Left lung (tissue), 10 donors: Measurements from ENCODE around the gene PTPRZ1. TPM values are rescaled to one million over a fixed set of nuclear protein-coding genes. Genes with fewer than 3 reads are reported as not detected.

ENCODE experiments used
- ATAC-seq: fragments of 200-7000 bp; cut with Tn5 transposase; one replicate; pipeline ENCODE4 v1.9.1; 2020; ENCODE audit warnings: moderate library complexity
- DNase-seq, 4 donors: peaks; one replicate each; pipeline ENCODE4 v3.0.0-alpha.2; 2013 to 2020
- H3K27ac ChIP-seq, 2 donors: fragments of 200-600 bp; sonication (generic) in 1 of 2; one replicate each; pipeline versions ENCODE4 v1.5.0 to v1.8.0; 2020 to 2021
- H3K27me3 ChIP-seq, 2 donors: fragments of 200-600 bp; sonication (generic) in 1 of 2; one replicate each; pipeline versions ENCODE4 v1.5.0 to v1.8.0; 2020 to 2021
- H3K36me3 ChIP-seq, 2 donors: fragments of 200-600 bp; sonication (generic) in 1 of 2; one replicate each; pipeline versions ENCODE4 v1.5.0 to v1.8.0; 2020 to 2021
- H3K4me1 ChIP-seq, 2 donors: fragments of 200-600 bp; one replicate each; pipeline ENCODE4 v1.8.0; 2021
- H3K4me3 ChIP-seq, 2 donors: fragments of 200-600 bp; sonication (generic) in 1 of 2; one replicate each; pipeline versions ENCODE4 v1.5.0 to v1.8.0; 2020 to 2021; ENCODE audit warnings: mild to moderate bottlenecking in 1 of 2
- H3K9me3 ChIP-seq, 2 donors: fragments of 200-600 bp; sonication (generic) in 1 of 2; one replicate each; pipeline versions ENCODE4 v1.5.0 to v1.8.0; 2020 to 2021
- intact Hi-C, 2 donors: fragments of 100-400 bp; cut with DNase I; formaldehyde crosslinking; loops; one replicate each; pipeline versions ENCODE4 v1.11.2 to v1.14.2; 2022
- polyA plus RNA-seq, 6 donors: library from polyadenylated mRNA; unstranded; fragments of 120-200 nt; gene quantifications; one replicate each; pipeline ENCODE4 v1.2.1, GENCODE V29; 2013; ENCODE audit not compliant: insufficient read length in 6 of 6
- total RNA-seq, 2 donors: library from RNA; stranded (reverse); fragmentation: NEBNext Ultra II Directional; extraction: Animal tissue kit (Norgen Biotek cat#: 25700); gene quantifications; one replicate each; pipeline ENCODE4 v1.2.1, GENCODE V29; 2021
- TF ChIP-seq, protein P1 (sequence below), 2 donors: fragments of 200-600 bp; sonication (generic) in 1 of 2; IDR thresholded peaks; one replicate each; pipeline versions ENCODE4 v1.5.0 to v1.8.0; 2021; ENCODE audit warnings: antibody characterized with exemption in 2 of 2
- donor health status: DM: no; HTN: yes; CAD: no.
- donor health status: DM: no; HTN: no; CAD: no.

Gene PTPRZ1
- total and polyA plus RNA-seq, 8 donors: 0.55 to 96.9 (median 68.8) TPM

GRCh38 chr7:122054393-122054792 is 181.4 kb downstream of the PTPRZ1 start:
- TF ChIP-seq, protein P1, sequence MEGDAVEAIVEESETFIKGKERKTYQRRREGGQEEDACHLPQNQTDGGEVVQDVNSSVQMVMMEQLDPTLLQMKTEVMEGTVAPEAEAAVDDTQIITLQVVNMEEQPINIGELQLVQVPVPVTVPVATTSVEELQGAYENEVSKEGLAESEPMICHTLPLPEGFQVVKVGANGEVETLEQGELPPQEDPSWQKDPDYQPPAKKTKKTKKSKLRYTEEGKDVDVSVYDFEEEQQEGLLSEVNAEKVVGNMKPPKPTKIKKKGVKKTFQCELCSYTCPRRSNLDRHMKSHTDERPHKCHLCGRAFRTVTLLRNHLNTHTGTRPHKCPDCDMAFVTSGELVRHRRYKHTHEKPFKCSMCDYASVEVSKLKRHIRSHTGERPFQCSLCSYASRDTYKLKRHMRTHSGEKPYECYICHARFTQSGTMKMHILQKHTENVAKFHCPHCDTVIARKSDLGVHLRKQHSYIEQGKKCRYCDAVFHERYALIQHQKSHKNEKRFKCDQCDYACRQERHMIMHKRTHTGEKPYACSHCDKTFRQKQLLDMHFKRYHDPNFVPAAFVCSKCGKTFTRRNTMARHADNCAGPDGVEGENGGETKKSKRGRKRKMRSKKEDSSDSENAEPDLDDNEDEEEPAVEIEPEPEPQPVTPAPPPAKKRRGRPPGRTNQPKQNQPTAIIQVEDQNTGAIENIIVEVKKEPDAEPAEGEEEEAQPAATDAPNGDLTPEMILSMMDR (IDR thresholded peaks at IDR 0.05): no peak
- no peak overlapping the region for H3K4me3 ChIP-seq
- H3K27ac ChIP-seq: no peak overlapping the region
- H3K4me1 ChIP-seq: no peaks in the 10 kb centered on the region
- H3K27me3 ChIP-seq: no peaks in the 10 kb centered on the region
- DNase-seq (no peak), ATAC-seq (no peak)
- no peaks in the 10 kb centered on the region for H3K9me3 ChIP-seq
- H3K36me3 ChIP-seq: no peaks in the 10 kb centered on the region
- intact Hi-C loops: no loop called here

DNA sequence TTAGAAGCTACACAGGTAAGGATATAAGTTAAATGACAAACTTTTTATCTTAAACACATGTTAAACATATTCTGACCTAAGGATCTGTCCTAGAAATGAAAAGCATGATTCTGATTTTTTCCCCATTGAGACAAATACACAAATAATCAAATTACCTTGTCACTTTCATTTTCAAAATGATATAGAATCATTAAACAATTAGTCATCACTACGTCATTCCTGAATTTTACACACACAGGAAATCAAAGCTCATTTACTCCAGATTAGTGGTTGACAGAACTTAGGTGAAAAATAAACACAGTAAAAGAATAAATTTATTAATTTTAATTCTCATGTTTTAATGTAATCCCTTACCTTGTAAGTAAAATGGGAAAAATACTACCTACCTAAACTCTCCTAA is 182.1 kb downstream of the PTPRZ1 start:
- no peaks in the 10 kb centered on the region for H3K27me3 ChIP-seq
- H3K4me3 ChIP-seq: no peak overlapping the region
- H3K9me3 ChIP-seq: no peaks in the 10 kb centered on the region
- TF ChIP-seq, protein P1 (IDR thresholded peaks at IDR 0.05): no peak
- H3K36me3 ChIP-seq: no peaks in the 10 kb centered on the region
- no peaks in the 10 kb centered on the region for H3K4me1 ChIP-seq
- DNase-seq (no peak), ATAC-seq (no peak)
- intact Hi-C loops: no loop called here
- no peak overlapping the region for H3K27ac ChIP-seq

DNA sequence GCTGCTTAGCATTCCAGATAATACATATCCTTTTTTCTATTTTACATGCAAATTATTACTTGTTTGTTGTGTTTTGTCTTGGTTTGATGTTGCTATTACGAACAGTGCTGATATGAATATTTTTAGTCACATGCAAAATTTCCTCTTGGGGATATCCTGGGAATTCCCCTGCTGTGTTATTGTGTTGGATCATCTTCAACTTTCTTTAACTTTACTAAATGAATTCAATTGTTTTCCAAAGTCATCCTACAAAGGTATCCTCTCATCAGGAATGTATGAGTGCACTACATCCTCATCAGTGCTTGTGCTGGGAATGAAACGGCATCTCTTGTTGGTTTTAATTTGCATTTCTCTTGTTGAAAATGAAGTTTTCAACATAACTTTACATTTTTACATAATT is 184.0 kb downstream of the PTPRZ1 start:
- ATAC-seq: no peak
- H3K4me1 ChIP-seq: no peaks in the 10 kb centered on the region

DNA sequence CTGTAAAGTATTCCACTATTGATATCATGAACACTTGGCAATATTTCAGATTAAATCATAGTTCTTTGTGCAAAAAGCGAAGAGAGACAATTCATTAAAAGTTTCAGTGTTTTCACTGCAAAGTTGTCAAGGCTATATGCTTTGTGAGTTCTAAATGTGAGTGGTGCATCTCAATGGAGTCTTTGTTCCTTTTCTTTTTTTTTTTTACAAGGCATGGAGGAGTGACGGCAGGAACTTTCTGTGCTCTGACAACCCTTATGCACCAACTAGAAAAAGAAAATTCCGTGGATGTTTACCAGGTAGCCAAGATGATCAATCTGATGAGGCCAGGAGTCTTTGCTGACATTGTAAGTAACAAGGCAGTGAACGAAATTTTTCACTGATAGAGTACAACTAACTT is 186.6 kb downstream of the PTPRZ1 start:
- no peak overlapping the region for H3K4me3 ChIP-seq
- no peaks in the 10 kb centered on the region for H3K4me1 ChIP-seq
- H3K27ac ChIP-seq: no peak overlapping the region
- H3K36me3 ChIP-seq: no peaks in the 10 kb centered on the region
- no peaks in the 10 kb centered on the region for H3K9me3 ChIP-seq
- ATAC-seq: no peak
- intact Hi-C loops: no loop called here
- DNase-seq: no peak
- H3K27me3 ChIP-seq: no peaks in the 10 kb centered on the region
- TF ChIP-seq, protein P1 (IDR thresholded peaks at IDR 0.05): no peak

More for the DNA sequence above, 184.0 kb downstream of the PTPRZ1 start:
- Histone ChIP-seq H3K9me3 (no peaks in the 10 kb centered on the region), H3K27me3 (no peaks in the 10 kb centered on the region), H3K36me3 (no peaks in the 10 kb centered on the region), H3K27ac (no peak overlapping the region), H3K4me3 (no peak overlapping the region)
- DNase-seq: no peak
- intact Hi-C loops: no loop called here
- TF ChIP-seq, protein P1 (IDR thresholded peaks at IDR 0.05): no peak

- H3K4me3 ChIP-seq: no peak overlapping the region
- H3K36me3 ChIP-seq: no peaks in the 10 kb centered on the region
- H3K27me3 ChIP-seq: no peaks in the 10 kb centered on the region
- H3K4me1 ChIP-seq: no peaks in the 10 kb centered on the region
- intact Hi-C loops: no loop called here
- H3K9me3 ChIP-seq: no peaks in the 10 kb centered on the region
- H3K27ac ChIP-seq: no peak overlapping the region
- TF ChIP-seq, protein P1 (IDR thresholded peaks at IDR 0.05): no peak
- ATAC-seq (no peak), DNase-seq (no peak)
These were observed 190.2 kb downstream of the PTPRZ1 start for GRCh38 chr7:122063146-122063545.
